RPMI7951 (cell line): ENCODE data around the gene DMBX1. TPM values are rescaled to one million over a fixed set of nuclear protein-coding genes. Genes with fewer than 3 reads are reported as not detected.

Source experiments
- DNase-seq: peaks from one replicate; pipeline ENCODE4 v3.0.0-alpha.2; 2012; ENCODE audit warnings: low read depth
- total RNA-seq: library from RNA; depleted of rRNA; stranded (reverse); fragments of >200 nt; shearing (Covaris generic); gene quantifications from 2 replicates; pipeline ENCODE4 v1.2.3, GENCODE V29; 2014

The DMBX1 gene
- total RNA-seq, 1 experiment from 2014 or later: not detected

DNA sequence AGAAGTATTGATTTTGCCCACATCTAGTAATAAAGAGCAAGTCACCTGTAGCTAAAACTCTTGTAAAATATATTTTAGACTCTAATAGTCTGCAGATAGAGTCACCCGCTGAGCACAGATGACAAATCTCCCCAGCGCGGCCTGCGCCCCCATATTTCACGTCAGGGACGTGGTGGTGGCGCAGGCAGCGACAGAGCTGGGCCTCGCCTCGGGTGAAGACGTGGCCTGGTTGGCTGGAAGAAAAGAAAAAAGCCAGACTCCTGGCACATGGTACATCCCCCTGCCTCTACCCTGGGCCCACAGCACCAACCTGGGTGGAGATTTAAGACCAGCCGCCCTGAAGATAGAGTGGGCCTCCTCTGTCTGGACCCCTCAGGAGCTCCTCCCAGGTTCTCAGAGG lies 6.0 kb upstream of the DMBX1 start:
- no peak for DNase-seq

DNA sequence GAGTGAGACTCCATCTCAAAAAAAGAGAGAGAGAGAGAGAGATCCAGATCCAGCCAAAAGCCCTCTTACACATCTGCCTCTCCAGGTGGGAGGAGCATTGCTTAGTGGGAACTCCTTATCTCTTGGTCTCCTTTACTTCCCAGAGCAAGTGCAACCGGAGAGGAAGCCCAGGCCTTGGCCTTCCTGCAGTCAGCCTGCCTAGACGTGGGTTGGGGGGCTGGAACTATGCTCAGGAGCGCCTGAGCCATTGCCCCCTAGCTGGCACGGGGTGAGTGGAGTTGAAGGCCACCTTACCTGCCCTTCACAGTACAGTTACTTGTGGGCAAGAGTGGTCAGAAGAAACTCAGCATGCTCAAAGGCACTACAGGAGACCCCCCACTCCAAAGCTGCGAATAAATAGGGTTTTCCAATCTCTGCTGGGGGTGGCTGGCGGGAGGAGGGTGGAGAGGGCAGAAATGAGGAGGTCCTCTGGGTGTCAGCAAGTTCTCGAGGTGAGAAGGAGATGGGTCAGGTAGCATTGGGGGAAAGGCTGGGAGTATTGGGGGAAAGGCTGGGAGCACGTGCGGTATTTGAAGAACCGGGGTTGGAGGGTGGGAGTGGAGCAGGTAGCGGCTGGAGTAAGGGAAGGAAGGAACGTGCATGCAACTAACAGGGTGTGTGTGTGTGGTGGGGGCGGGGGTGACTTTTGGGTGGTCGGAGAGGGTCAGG lies 4.7 kb upstream of the DMBX1 start:
- DNase-seq: no peak

DNA sequence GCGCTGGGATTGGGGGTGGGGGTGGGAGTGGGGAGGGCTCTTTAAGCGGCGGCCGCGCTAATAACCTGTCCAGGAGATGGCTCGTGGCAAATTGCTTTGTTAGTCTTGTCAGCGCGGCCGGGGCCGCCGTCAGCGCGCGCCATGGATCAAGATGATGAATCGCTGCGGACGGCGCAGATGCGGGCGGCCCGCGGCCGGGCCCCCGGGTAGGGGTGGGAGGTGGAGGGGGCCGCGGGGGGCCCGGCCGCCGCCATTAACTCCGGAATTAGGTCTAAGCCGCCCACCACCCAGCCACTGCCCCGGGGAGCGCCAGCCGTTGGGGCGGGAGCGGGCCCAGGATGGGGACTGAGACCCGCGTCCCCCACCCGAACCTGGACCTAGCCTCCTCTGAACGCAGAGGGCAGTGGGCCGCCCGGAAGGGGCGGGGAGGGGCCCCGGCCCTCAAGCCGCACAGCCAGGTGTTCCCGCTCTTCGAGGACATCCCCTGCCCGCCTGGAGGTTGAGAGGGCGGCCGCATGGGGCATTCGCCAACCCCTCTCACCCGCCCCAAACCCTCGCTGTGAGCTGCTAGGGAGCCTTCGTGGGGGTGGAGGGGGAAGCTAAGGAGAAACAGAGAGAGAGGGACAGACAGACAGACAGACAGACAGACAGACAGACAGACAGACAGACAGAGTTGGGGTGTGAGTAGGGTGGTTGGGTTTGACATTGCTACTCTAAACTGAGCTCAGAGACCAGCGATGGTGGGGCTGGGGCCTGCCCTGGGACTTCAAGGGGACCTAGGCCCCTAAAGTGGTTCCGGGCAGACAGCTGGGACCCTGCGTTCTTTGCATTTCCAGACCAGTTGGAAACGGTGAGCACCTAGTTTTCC lies 3.8 kb upstream of the DMBX1 start:
- DNase-seq: no peak

DNA sequence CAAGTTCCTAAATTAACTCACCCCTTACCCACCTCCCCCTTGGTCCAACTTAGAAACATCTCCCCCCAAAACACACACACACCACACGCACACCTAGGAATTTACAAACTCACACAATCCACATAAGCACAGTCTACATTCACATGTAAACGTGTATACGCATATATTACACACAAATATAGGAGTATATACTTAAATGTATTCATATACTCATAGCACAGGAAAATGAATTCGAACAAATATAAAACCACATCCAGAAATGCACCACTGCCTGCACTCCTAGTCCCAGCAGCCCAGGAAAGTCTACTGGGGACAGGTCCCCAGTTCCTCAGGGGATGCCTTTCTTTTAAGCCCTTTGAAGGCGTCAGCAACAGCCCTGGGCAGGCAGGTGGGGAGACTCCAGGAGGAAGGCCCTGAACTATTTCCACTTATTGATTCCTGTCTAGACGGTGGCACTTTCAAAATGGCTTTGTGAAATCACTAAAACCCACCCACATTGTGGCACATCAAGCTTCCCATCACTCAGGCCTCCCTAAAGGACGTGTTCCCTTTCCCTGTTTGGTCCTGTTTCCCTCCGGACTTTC lies 3.1 kb upstream of the DMBX1 start:
- no peak for DNase-seq

DNA sequence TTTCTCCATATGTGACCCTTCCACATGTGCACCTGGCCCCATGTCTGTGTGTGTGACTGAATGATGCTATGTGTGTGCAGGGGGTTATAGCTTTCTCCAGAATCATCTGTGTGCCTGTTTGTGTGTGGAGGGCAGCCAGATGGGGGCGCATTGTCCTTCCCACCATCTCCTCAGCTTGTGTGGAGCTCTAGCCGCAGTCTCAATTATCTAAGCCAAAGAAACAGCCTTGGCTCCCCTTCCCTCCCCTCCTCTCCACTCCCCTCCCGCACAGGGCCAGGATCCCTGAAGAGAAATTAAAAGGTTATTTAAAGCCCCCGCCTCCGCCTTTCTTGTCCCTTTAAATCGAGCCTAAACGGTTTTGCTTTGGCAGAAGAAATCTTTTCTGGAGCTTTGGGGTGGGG lies 1.8 kb upstream of the DMBX1 start:
- DNase-seq: no peak

DNA sequence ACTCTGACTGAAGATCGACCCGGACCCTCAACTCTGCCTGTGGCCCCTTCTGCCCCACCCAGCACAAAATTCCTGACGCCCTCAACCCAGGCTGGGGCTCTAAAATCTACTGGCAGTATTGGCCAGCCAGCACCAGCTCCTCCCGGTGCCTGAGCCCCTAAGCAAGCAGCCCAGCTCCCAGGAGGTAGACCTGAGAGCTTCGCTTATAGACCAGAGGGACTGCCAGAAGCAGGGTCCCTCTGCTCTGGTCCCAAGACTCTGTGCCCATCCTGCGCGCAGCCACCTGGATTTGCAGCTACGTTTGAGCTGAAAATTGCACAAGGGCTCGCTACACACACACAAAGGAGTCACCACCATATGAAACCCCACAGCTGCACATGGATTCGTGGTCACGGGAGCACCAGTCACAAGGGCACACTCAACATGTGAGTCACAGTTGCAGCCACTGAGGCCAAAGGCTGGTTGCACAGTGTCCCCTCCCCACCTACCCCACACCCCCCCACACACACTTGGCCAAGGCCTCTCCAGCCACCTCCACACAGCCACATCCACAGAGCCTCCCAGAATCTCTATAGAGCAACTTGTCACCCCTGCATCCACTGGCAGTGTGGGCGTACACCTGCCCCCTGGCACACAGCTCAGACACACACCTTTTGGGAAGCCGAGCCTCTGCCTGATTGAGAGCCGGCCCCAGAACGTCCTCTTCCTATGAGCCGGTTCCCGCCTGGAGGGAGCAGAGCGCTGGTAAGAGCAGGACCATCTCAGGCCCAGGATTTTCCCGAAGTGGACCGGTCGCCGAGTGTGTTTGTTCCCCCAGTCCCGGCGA lies 1.1 kb upstream of the DMBX1 start:
- DNase-seq: no peak

DNA sequence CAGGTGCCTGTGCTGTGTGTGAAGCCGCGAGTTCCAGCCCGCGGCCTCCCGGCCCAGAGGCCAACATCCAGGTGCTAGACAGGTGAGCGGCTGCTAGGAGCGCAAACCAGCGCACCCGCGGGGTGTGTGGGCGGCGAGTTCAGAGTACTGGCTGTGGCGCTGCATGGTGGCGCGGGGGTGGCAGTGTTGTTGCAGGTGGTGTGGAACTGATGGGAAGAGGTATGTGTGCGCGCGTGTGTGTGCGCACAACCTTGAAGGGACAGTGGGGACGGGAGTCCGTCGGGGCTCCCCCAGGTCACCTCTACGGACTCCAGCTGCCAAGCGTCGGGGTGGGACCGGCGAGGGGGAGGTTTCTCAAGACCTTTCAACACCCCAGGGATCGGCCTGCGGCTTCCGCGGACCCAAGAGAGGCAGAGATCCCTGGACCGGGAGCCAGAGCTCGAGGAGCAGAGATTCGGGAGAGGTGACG lies 433 bp upstream of the DMBX1 start:
- DNase-seq: no peak

DNA sequence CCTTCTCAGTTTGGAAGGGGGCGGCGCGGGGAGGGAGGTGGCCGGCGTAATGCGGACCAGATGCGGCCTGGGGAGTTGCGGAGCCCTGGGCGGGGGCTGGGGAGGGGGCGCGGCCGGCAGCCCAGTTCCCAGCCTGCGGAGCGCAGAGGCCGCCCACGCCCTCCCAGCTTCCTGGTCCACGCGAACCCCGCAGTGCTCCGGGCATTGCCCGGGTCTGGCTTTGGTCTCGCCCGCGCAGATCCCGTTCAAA lies 695 bp downstream of the DMBX1 start:
- DNase-seq: no peak

DNA sequence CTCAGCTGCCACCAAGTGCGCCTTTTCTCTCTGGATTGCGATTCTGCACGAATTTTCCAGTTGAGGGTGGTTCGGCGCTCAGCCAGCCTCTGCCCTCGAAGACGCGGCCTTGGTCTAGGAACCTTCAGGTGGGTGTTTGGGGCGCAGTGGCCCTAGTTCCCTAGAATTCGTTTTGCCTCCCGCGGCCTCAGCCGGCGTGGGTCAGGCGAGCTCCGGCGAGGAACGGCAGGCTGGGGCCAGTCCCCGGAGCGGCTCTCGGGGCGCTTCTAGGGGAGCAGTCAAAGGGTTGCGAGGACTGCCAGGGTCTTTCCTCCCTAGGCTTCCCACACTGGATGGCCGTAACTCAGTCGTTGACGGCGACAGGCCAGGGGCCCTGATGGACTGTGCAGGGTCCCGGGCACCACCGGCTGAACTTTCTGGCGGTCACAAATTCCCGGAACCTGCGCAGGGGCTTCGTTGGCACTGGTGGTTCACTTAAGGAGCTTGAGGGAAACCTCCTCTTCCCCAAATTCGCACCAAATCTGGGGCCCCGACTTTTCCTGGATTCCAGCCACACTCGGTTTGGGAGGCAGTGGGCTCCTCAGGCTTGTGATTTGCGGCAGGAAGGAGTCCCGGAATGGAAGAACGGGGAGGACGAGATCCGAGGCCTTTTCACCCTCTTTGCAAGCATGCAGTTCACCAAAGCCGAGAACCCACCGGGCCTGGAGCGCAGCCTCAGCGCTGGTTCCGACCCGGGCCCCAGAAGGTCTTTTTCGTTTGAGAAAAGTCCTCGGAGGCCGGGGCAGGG lies 1.2 kb downstream of the DMBX1 start:
- DNase-seq: no peak

DNA sequence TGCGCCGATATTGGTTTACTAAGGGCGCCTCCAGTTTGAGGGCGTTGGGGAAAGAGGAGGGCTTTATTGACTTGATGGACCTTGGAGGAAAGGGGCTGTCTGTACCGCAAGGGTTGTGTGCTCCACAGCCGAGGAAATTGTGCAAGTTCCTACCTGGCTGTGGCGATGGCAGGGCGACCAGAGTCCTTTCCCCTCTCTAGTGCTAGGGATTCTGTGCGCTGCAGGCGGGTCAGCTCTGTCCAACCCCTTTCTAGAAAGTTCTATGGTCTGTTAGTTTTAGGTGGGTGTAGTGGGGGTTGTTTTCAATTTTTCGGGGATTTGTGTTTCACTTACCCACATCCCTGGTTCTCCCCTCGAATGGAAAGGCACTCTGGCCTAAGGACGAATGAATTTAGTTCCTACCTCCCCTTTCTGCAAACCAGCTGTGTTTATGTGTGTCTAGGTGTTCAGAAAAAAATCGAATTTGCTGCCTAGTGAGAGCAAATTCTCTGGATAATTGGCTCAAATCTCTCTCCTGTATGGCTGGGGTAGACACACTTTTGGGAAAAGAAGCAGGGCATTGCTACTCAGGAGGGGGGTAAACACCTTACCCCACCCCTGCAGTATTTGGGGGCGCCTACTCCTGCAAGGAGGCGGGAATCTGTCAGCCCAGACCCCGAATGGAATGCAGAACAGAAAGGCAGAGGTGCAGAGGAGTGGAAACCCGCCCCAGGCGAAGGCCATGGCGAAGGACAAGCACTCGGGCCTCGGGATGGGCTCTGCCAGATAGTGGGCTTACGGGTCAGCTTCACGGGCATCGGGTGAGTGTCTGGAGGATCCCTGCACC lies 2.0 kb downstream of the DMBX1 start:
- no peak for DNase-seq

DNA sequence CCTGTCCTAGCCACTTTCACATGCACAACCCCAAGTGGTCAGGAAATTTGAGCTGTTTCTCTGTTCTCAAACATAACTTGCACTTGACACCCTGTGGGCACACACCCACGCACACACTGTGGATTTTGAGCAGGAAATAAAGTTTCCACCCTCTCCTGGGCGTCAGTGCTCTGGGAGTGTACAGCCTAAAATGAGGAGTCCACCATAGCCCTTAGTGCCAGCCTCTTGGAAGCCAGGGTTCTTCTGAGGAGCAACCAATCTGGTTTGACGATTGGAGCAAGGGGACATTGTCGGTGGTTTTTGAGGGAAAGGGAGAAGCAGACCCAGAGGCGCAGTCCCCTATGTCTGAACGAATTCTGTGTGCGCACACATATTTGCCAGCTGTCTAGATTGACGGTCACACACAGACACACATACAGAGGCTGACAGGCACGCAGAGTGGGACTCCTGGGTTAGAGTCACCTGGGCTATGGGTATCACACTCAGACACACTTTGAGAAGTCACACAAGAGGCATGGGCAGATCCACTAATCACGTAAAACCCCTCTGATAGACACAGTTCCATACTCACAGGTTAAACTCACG lies 2.7 kb downstream of the DMBX1 start:
- no peak for DNase-seq

DNA sequence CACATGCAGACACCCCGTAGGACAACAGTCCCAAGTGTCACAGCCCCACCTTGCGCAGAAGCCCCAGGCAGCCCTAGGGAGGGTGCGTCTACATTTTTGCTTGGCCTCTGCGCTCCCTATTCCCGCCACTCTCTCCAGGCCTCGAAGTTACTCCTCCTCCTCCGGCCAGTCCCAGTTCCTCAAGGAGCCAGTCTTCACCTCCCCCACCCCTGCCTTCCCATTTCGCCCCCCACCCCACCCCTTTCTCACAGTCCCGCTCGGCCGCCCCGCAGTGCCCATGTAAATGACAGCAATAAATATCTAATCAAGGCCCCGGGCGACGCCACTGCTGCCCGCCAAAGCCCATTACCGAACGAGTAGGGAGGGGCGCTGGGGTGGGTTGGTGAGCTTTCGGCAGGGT lies 3.2 kb downstream of the DMBX1 start:
- no peak for DNase-seq

DNA sequence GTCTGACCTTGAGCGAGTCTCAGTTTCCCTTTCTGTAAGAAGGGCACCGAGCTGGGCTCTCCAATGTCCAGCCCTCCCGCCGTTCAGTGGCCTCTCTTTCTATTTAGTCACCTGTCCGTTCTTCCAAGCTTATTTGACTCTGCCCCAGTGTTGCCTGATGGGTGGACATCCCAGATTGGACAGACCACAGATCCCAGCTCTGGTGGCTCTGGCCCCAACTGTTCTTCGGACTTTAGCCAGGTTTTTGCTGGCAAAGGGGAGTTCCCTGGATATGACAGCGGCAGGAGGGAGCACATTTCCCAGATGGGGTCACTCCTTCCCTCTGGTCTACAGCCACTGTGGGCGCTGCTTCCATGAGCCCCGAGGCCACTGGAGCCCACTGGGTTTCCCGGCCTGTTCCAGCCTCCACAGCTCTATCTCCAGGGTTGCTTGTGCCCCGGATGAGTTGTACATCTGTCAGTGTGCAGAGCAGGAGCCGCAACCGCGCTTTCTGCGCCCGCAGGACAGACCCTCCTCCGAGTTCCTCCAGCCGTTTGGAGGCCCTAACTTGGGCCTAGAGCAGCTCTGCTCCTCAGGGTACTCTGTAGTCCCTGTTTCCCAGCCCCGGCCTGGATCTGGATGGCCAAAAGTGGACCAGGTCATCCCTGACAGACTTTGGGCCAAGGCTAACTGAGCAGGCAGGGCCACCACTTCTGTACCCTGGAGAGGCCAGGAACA lies 3.8 kb downstream of the DMBX1 start:
- no peak for DNase-seq

DNA sequence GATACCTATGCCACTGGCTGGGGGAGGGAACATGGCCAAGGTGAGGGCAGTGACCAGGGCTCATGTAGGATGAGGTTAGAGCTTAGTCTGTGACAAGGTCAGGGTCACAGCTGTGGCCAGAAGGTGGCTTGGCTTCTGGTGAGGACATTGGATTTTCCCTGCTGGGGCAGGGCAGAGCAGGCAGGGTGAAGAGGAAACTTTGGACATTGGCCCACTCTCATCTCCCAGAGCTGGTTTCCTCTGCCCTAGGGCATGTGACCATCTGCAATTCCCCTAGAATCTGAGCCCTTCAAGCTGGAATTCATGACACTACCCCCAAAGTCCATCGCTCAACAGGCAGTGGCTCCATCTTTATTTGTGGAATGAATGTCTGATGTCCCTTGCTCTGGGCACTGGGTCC lies 5.3 kb downstream of the DMBX1 start:
- DNase-seq: no peak

DNA sequence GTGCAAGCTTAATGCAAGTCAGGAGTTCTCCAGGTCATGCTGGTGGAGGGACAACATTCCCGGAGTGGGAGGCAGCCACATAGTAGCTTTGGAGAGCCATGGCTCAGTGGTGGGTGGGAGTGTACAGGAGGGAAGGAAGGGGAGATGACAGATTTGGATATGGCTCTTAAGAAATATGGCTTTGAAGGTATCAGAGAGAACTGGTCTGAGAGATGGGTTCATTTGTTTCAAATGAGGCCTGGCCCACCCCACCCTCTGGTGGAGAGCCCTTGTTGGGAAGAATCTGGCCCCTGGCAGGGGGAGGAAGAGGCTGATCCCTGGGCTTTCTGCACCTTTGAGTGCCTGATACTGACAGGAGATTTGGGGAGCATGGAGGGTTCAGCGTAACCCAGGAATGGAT lies 6.1 kb downstream of the DMBX1 start:
- no peak for DNase-seq

DNA sequence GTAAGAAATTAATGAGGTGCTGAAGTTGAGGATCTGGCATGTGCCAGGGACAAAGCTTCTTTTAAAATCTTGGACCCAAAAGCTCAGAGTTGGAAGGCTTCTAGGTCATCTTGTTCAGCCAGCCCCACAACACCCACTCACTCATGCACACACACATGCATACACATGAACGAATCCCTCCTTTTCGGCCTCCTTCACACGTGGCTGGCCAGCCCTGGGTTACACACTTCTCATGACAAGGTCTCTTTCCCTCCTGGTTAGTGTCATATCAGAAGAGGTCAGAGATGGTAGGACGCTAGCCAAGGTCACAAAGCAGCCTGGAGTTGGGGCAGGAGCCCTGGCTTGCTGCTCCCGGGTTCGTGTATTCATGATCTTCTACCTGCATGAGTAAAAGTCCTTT lies 6.9 kb downstream of the DMBX1 start:
- DNase-seq: no peak

DNA sequence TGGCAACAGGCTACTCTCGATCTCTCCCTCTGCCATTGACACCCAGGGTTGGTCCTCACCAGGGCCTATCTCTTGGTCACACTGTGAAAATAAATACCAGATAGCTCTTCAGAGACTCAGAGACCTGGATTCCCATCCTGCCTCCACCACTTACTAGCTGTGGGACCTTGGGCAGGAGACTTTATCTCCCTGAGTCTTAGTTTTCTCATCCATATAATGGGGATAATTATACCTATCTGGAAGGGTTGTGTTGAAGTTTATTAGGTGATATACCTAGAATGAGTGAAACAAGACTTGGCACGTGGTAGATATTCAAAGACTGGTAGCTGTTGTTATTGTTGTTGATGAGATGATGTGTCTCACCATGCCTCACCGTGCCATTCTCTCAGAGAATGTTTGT lies 7.4 kb downstream of the DMBX1 start:
- no peak for DNase-seq

DNA sequence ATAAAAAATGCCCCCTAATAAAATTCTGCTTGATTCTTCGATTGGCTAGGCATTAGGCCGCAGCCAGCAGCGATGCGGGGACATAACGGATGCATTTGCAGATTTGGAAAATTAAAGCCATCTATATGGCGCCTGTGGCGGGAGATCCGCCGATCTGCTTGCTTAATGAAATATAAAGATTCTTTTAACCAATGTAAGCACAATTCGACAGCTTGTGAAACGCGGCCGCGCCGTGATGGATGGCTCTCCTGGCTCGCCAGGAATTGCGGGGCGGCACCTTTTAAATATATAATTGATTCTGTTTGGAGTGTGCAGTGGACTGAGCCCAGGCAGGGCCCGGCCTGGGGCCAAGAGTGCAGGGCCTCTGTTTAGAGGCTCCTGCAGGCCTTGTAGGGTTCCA lies 8.0 kb downstream of the DMBX1 start:
- no peak for DNase-seq

DNA sequence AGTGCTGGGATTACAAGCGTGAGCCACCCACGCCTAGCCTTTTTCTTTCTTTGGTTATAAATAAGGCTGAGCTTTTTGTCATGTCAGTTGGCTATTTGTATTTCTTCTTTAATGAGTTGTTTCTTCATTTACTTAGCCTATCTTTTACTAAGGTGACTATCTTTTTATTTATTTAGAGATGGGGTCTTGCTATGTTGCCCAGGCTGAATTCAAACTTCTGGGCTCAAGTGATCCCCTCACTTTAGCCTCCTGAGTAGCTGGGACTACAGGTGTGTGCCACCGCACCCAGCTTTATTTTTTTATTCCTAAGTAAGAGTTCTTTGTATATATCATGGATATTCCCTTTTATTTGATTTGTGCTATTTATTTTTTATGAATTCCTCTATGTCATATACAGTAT lies 11.9 kb downstream of the DMBX1 start:
- DNase-seq: no peak

DNA sequence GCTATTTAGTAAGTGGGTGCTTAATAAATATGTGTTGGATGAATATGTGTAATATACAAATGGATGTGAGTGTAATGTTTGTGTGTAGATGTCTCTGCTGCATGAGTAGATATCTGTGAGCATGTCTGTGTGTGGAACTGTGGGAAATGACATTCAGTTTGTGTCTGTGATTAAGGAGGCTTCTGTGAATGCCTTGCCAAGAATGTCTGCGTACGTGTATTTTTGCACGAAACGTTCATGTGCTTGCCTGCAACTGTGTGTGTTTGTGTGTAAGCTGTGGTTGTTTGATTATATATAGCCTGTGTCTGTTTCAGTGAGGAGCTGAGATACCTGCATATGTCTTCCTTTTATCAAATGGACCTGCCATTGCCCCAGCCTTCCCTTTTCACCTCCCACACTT lies 13.8 kb downstream of the DMBX1 start:
- DNase-seq: no peak
